Stimulated activated CD8-positive, alpha-beta memory T cell treated with anti-CD3 and anti-CD28 coated beads, Interleukin-4, amount 100 ng/mL, for 4 hours (primary cell): Measurements from ENCODE around the gene VPS35L.

Experiments
- DNase-seq, 2 donors: peaks; one replicate each; pipeline ENCODE4 v3.0.0-alpha.2; 2020; ENCODE audit warnings: low read depth in 2 of 2, low spot score in 1 of 2

The VPS35L gene

DNA sequence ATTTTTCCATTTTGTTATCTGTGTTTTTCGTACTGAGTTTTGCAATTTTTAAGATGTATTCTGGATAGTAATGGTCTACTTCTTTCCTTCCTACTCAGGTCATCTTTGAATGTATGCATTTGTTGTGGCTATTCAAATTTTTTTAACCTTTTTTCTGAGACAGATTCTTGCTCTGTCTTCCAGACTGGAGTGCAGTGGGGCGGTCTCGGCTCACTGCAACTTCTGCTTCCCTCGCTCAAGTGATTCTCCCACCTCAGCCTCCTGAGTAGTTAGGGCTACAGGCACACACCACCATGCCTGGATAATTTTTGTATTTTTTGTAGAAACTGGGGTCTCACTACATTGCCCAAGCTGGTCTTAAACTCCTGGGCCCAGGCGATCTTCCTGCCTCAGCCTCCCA, 33.6 kb downstream of the VPS35L start:
- DNase-seq: no peak

DNA sequence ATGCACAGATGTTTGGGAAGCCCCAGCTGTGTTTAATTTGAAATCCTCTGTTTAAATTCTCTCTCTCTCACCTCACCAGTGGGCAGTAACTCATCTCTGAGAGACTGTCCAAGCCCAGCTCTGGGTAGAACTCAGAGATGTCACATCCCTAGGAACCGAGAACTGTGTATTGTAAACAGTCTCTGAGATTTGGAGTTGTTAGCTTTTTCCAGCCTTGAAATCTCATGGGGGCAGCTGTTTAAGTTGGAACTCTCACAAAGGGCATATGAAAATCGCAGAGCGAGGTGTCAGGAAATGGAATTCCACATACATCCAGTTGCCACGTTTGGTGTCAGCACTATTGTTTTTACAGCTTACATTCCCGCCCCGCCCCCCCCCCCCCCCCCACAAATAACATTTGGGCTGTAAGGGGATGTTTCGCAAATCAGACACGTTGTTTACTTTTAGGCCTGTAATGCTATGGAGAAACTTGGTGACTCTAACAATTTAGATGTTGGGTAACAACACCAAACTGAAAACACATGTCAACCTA, 34.3 kb downstream of the VPS35L start:
- no peak for DNase-seq

DNA sequence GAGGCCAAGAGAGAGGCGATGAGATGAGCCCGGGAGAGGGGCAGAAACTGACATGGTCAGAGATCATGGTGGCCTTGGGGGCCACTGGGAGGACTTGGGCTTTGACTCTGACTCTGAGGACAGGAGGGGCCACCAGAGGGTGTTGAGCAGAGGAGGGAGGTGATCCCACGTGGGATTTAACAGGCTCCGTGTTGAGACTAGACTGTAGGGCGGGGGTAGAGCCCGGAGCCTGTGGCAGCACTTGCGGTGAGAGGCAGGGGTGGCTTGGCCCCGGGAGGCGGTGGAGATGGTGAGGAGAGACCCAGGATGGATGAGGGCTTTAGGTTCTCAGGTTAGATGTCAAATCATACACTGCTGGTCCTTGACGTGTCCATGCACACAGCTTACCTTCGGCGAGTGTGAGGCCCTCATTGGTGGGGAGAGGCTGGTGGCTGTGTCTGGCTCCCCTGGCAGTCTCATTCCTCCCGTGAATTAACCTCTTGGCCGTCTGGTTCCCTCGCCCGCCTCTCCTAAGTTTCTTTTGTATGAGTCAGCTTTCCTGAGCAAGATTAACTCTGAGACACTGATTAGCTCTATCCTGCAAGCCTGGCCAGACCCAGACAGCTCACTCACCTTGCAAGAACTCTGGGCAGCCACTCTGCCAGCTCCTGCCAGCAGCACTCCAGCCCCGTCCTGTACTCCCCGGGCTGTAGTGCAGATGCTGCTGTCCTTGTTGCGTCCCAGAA, 39.7 kb downstream of the VPS35L start:
- no peak for DNase-seq

DNA sequence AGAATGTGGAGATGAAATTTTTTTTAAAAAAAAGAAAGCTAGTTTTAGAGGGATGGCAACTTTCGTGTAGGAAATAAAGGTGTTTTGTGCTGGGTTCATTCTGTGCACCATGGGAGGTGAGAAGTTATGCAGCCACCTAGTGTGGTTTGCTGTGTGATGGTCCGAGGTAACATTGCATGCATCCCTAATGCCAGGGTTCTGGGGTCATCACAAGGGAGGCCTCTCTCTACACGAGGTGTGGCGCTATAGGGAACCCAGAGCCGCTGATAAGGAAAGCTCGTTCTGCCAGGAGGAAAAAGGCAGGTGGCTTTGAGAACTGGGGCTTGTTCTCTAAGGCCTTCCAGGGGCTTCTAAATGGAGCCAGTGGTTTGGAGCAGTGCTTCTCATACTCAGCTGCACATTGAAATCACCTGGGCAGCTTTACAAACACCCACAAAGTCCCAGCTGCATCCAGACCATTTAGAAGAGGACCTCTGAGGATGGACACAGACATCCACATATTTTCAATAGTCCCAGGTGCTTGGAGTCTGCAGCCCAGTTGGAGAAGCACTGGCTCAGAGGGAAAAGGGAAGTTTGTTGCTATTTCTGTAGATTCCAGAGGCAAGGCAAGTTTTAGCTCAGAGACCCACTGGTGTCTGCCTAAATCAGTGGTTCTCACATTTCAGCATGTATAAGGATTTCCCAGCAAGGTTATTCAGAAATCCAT, 43.5 kb downstream of the VPS35L start:
- DNase-seq: no peak

DNA sequence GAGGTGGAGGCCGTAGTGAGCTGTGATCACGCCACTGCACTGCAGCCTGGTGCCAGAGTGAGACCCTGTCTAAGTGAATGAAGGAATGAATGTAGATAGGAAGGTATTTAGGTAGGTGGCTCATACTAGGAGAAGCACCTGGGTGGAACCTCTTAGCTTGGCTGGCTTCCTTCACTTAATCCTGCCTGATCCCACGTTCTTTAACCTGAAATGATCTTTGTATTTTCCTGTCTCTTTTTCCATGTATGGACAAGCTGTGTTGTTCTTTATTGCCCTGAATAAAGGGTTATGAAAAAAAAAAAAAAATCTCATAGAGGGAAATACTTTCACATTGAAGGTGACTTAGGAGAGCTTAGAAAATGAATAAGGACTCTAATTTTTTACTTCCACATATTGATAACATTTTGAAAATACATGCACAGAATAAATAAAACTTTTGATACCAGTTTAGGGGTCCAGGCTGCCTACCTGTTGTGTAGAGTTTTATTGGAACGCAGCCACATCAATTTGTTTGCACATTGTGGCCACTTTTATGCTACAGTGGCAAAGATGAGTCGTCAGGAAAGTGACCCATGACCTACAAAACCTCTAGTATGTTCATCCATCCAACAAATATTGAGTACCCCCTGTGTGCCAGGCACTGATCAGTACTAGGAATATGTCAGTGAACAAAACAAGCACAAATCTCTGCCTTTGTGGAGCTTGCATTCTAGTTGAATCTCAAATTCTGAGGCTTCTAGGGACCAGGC, 44.6 kb downstream of the VPS35L start:
- no peak for DNase-seq

DNA sequence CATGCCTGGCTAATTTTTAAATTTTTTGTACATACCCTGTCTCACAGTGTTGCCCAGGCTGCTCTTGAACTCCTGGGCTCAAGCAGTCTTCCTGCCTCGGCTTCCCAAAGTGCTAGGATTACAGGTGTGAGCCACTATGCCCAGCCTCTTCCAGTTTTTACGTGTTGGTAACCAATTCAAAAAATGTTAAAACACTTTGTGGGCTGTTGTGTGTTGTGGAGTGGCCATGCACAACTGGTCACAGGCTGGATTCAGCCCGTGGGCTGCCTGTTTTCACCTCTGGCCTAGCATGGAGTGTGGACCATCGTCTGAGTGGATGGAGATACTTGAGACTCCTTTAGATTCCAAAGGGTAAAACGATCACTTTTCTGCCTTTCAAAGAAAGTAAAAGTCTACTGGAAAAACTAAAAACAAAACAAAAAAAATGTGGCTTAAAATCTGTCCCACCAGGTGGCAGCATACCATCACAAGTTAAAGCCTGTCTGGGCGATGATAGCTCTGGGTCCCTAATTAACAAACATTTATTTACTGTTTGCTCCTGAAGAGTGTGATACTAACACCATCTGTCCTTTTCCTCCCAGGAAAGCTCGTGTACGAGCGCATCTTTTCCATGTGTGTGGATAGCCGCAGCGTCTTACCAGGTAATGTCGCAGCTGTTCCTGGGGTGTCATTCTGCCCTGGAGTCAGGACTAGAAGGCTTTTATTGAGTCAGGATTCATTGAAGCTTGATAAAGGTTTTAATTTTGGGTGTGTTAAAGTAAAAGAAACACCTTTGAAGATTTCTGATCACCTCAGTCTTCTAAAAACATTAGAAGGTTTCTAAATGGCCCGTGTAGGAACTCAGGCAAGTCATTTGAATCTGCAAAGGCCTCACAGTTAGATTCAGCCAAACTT, 45.8 kb downstream of the VPS35L start:
- DNase-seq: no peak

DNA sequence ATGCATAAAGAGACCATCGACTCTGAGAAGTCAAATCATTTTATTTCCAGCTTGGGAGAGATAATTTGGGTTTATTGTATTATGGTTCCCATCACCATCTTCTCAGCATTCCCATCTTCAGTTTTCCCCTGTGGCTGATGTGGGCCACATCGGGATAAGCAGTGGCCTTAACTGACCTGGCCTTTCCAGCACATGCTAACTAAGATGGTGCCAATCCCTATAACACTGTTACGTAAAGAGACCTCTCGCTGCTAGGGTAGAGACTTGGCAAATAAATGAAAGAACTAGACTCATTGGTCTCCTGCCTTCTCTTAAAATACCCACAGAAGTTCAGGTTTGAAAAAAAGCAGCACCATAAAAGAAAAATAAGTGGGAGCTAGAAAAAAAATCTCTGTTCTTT, 49.4 kb downstream of the VPS35L start:
- no peak for DNase-seq

- DNase-seq: no peak
Observed at GRCh38 chr16:19605701-19606100, 50.2 kb downstream of the VPS35L start.

GRCh38 chr16:19607616-19608280, 52.2 kb downstream of the VPS35L start:
- DNase-seq: no peak

DNA sequence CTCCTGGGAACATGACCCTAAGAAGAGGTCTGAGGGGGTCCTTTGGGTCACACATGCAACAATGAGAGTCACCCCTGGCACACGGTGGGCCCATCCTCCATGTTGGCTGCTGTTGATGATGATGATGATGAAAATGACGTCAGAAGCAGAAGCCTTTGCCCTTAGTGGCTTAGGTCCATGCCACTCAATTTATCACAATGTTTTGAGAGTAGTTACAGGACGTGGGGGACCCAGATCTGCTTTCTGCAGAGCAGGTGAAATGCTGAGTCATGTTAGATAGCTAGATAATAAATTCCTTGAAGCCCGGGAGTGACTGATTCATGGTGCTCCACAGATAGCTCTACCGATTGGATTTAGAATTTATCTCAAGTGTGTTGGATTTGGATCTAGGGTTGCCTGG, 53.9 kb downstream of the VPS35L start:
- DNase-seq: no peak

DNA sequence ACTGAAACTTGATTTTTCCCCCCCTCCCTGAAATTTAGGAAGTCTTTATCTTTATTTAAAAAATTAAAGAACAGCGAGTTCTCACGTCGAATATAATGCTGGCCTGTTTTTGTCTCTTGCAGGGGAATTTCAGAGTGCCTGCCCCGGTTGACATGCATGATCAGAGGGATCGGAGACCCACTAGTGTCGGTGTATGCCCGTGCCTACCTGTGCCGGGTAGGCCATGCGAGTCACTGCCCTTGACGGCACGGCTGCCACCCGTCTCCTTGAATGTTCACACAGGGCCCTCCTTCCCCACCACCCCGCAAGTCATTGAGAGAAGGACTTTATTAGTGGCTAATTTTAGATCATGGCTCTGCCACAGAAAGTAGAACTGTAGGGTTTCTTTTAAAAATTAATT, 54.7 kb downstream of the VPS35L start:
- no peak for DNase-seq

DNA sequence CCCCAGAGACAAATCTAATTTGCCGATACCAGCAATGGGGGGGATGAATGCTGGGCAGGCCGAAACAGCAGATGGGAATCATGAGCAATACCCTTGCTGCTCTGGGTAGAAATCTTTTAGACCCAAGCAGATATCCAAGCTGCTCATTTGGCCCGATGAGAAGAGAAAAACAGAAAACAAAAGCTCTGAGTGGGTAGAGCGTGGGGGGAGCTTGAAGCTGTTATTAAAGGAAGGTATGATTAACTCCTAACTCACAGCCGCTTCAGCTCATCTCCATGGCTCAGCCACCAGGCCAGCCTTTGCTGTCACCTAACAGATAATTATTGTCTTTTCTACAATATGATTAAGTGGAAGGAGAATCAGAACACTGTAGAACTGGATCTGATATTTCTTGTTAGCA, 58.3 kb downstream of the VPS35L start:
- DNase-seq: no peak

DNA sequence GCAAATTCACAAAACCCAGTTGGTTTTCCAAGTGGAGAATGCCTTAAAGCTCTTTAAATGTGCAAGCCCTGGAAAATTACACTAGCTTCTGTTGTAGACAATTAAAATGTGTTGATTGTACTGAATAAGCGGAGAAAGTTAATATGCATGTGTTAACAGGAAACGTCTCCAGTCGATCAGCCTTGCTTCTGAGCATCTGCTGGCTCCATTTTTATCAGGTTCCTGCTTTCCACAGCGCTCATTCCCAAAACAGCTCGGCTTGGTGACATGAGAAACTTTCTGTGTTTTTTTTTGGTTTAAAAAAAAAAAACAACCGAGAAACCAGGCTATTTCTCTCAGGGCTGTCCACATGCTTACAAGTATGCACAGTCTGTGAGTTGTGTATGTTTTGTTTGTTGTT, 60.7 kb downstream of the VPS35L start:
- DNase-seq: no peak

GRCh38 chr16:19618876-19619275, 63.4 kb downstream of the VPS35L start:
- no peak for DNase-seq

- no peak for DNase-seq
Observed at GRCh38 chr16:19621445-19621844, 65.9 kb downstream of the VPS35L start.

DNA sequence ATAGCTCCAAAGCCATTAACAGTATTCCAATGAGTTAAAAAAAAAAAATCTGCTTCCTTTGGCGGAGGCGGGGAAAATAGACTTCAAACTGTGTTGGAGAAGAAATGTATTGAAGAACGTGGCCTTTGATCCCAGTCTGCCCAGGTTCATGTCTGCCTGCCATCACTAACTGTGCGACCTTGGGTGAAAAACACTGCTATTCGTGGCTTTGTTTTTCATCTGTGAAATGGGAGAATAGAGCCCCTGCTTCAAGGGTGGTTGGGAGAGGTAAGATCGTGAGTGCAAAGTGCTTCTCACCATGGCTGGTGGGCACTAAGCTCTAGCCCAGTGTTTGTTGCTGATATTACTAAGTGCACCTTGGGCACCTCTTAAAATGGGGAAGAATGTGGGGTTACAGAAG, 69.5 kb downstream of the VPS35L start:
- DNase-seq: no peak

- no peak for DNase-seq
Observed at GRCh38 chr16:19636436-19637267, 81.1 kb downstream of the VPS35L start.

DNA sequence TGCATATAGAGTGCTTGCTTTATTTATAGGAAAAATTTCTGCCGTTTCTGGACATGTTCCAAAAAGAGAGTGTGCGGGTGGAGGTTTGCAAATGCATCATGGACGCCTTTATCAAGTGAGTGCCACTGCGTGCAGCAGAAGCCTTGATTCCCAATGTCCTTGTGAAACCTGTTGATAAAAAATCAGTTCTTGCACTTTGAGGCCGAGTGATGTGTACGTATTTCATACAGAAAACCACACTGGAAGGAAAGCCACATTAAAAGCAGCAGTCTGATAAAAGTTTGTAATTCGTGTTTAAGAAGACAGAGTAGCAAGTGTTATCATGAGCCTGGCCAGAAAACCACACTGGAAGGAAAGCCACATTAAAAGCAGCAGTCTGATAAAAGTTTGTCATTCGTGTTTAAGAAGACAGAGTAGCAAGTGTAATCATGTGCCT, 84.5 kb downstream of the VPS35L start:
- DNase-seq: no peak

DNA sequence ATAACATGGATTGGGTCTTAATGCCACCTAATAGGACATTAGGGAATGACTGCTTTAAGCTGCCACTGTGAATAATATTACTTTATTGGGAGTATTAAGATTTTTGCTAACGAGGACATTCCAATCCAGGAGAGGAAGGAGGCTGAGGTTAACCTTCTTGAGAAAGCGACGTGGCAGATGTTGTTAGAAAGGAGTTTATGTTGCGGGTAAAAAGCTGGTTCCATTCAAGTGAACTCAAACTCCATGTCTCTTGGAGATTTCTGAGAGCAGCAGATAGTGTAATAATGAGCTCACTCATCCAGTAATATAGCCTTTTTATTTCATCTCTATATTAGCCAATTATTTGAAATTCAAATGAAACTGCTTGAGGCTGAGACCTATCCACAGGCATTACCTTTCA, 87.0 kb downstream of the VPS35L start:
- no peak for DNase-seq
